Spleen (tissue), 11 donors: ENCODE data around the gene BARX2. TPM values are rescaled to one million over a fixed set of nuclear protein-coding genes. Genes with fewer than 3 reads are reported as not detected.

Experiments used
- DNase-seq: peaks from one replicate; pipeline ENCODE4 v3.0.0-alpha.2; 2020
- H3K27ac ChIP-seq, 8 donors: fragments of 200-600 bp; sonication (generic) in 7 of 8; 1 replicate in 4 of 8; 2 replicates in 4 of 8; pipeline versions ENCODE4 v1.5.0 to v1.8.0; 2016 to 2021; ENCODE audit warnings: inconsistent platforms in 4 of 8, mild to moderate bottlenecking in 4 of 8, moderate library complexity in 1 of 8
- H3K27me3 ChIP-seq, 7 donors: fragments of 200-600 bp; sonication (generic) in 6 of 7; replicated peaks in 1 of 7; 1 replicate in 4 of 7; 2 replicates in 3 of 7; pipeline versions ENCODE4 v1.5.0 to v1.8.0; 2016 to 2021; ENCODE audit warnings: inconsistent platforms in 3 of 7, mild to moderate bottlenecking in 1 of 7
- H3K36me3 ChIP-seq, 6 donors: fragments of 200-600 bp; sonication (generic) in 5 of 6; 1 replicate in 4 of 6; 2 replicates in 2 of 6; pipeline versions ENCODE4 v1.5.0 to v1.8.0; 2016 to 2021; ENCODE audit warnings: inconsistent platforms in 2 of 6
- H3K4me1 ChIP-seq, 6 donors: fragments of 200-600 bp; sonication (generic) in 5 of 6; 1 replicate in 3 of 6; 2 replicates in 3 of 6; pipeline versions ENCODE4 v1.5.0 to v1.8.0; 2016 to 2021; ENCODE audit warnings: inconsistent platforms in 3 of 6
- H3K4me3 ChIP-seq, 8 donors: fragments of 200-600 bp; sonication (generic) in 7 of 8; 1 replicate in 4 of 8; 2 replicates in 4 of 8; pipeline versions ENCODE4 v1.5.0 to v1.8.0; 2016 to 2021; ENCODE audit warnings: inconsistent platforms in 4 of 8, mild to moderate bottlenecking in 4 of 8, moderate library complexity in 2 of 8
- H3K9me3 ChIP-seq, 8 donors: fragments of 200-600 bp; sonication (generic) in 7 of 8; 1 replicate in 4 of 8; 2 replicates in 4 of 8; pipeline versions ENCODE4 v1.5.0 to v1.8.0; 2016 to 2021; ENCODE audit warnings: inconsistent platforms in 4 of 8
- POLR2A ChIP-seq, 3 donors: fragments of 450-650 bp; IDR thresholded peaks; one replicate each; pipeline ENCODE4 v1.5.1; 2017; ENCODE audit warnings: antibody characterized with exemption in 3 of 3, mild to moderate bottlenecking in 1 of 3
- POLR2AphosphoS5 ChIP-seq, 3 donors: sonication (generic); formaldehyde crosslinking; IDR thresholded peaks; one replicate each; pipeline ENCODE4 v1.5.1; 2017; ENCODE audit warnings: antibody characterized with exemption in 3 of 3
- WGBS, 5 donors: extraction: QIAGEN DNeasy Blood & Tissue Kit in 3 of 5; methylation state at CpG; one replicate each; pipeline versions ENCODE4 v1.1.5 to v1.1.7; 2013 to 2018; 5-methylcytosine and 5-hydroxymethylcytosine counted together
- intact Hi-C: fragments of 100-400 bp; cut with DNase I; formaldehyde crosslinking; loops from one replicate; pipeline ENCODE4 v1.15.0; 2023; ENCODE audit warnings: low total_unique reads
- polyA plus RNA-seq, 3 donors: library from polyadenylated mRNA; stranded (reverse); fragments of 200-250 nt; gene quantifications; one replicate each; pipeline ENCODE4 v1.2.1, GENCODE V29; 2013
- total RNA-seq, 7 donors: library from RNA; depleted of rRNA in 3 of 7; stranded (reverse); fragments of >200 nt in 3 of 7; fragmentation: NEBNext Ultra II Directional in 4 of 7; extraction: Animal tissue kit (Norgen Biotek cat#: 25700) in 4 of 7; gene quantifications; one replicate each; pipeline versions ENCODE4 v1.1.0 to v1.2.1, GENCODE V29; 2016 to 2021
- TF ChIP-seq, protein P1 (sequence below), 11 experiments: fragments of 200-600 bp in 7 of 11; fragments of 450-650 bp in 4 of 11; sonication (generic) in 4 of 11; IDR thresholded peaks in 8 of 11; conservative IDR thresholded peaks in 3 of 11; 1 replicate in 7 of 11; 2 replicates in 4 of 11; pipeline versions ENCODE4 v1.4.0 to v1.8.0; 2016 to 2021; ENCODE audit warnings: antibody characterized with exemption in 11 of 11, inconsistent platforms in 4 of 11, mild to moderate bottlenecking in 1 of 11
- donor health status: healthy with polysubstance abuse.
- donor health status: DM: no; HTN: no; CAD: no; lungs with moderate emphysema.
- donor health status: DM: no; HTN: no; CAD: no.
- donor health status: Bipolar disorder and iron deficiency.
- donor health status: healthy.
- donor health status: DM: no; HTN: no; CAD: no.
- donor health status: DM: yes; HTN: yes; CAD: no.

The BARX2 gene
- total and polyA plus RNA-seq, 10 donors: 0.03 to 0.06 (median 0.04) TPM; not detected in 7

DNA sequence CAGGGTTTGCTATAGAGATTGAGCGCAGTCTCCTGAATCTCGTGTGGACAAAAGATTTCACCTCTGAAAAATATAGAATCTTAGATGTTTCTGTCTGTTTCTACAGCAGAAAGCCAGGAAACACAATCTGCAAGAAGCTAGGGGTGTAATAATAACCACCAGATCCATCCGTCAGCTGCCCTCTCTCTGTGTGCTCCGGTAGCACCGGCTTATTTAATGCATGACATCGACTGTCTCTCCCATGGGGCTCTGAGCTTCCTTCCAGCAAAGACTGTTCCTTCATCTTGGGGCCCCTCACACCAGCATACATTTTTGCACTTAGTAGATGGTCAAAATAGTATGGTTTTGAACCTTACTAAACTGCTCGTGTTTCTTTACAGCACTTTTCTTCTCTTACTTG lies 20.2 kb downstream of the BARX2 start:
- intact Hi-C loops: no loop called here
- no peak for DNase-seq
- Histone ChIP-seq H3K27me3 (peaks cover 0 to 46% (median 0%) of the 10 kb centered on the region in 7 donors), H3K27ac (no peak overlapping the region), H3K36me3 (no peaks in the 10 kb centered on the region), H3K4me1 (no peaks in the 10 kb centered on the region), H3K9me3 (no peaks in the 10 kb centered on the region), H3K4me3 (no peak overlapping the region)
- WGBS, 5 donors: 80 to 88% (median 83%) methylated on average over 7 of the region's 7 CpGs
- TF ChIP-seq POLR2AphosphoS5 (IDR thresholded peaks at IDR 0.05) (no peak), POLR2A (IDR thresholded peaks at IDR 0.05) (no peak)
- TF ChIP-seq, protein P1, sequence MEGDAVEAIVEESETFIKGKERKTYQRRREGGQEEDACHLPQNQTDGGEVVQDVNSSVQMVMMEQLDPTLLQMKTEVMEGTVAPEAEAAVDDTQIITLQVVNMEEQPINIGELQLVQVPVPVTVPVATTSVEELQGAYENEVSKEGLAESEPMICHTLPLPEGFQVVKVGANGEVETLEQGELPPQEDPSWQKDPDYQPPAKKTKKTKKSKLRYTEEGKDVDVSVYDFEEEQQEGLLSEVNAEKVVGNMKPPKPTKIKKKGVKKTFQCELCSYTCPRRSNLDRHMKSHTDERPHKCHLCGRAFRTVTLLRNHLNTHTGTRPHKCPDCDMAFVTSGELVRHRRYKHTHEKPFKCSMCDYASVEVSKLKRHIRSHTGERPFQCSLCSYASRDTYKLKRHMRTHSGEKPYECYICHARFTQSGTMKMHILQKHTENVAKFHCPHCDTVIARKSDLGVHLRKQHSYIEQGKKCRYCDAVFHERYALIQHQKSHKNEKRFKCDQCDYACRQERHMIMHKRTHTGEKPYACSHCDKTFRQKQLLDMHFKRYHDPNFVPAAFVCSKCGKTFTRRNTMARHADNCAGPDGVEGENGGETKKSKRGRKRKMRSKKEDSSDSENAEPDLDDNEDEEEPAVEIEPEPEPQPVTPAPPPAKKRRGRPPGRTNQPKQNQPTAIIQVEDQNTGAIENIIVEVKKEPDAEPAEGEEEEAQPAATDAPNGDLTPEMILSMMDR (IDR thresholded peaks at IDR 0.05 in 8 of 11, conservative IDR thresholded peaks at IDR 0.05 in 3 of 11): no peak

DNA sequence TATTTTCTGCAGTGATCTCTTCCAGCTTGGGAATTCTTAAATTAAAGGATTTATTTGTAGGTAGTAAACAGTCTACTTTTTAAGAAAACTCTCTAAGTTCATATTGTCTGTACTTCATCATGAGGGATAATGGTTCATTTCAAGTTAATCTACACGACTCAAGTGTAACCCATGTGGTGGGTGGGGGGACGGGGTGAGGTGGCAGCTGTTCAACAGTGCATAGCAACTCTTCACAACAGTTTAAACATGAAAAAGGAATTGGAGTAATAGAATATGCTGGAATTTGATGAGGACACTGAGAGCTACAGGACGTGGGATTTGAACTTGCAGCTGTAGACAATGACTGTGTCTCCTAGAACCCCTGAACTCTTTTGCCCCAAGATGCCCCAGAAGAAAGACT lies 20.8 kb downstream of the BARX2 start:
- no peaks in the 10 kb centered on the region for H3K9me3 ChIP-seq
- intact Hi-C loops: no loop called here
- no peak for DNase-seq

DNA sequence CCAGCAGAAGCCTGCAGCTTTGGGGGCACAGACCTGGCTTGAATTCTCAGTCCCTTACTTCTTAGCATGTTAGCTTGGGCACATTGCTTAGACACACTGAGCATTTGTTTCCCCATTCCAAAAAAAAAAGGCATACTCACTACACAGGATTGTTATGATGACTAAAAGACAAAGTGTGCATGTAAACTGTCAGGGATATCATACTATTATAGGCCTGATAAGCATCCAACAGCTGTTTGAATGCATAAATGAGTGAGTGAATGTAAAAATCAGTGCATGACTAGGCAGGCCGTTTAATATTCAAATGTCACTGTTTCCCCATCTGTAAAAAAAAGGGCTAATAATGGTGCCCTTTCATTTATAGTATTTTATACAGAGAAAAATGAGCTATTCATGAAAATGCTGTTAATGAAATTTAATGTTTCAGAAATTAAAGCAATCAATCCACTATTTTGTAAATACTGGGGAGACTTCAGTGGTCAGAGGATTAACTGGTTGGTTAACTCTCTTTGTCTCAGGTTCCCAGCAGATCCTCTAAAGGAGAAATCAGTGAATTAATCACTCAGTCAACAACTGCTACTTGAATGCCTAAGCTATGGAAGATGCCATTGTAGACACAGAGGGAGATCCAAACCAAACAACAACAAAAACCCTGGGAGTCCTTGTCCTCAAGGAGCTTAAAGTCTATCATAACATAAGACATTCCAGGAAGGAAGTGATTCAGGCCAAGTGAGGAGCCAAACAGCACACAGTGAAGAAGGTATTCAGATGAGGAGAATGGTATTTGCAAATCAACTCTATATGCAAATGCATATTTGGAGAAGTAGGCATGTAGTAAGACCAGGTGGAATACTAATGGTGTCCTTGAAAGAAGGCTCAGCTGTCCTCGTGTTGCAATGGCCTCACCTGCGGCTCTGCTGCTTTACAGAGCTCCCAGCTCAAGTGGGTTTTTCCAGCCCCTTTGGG lies 26.8 kb downstream of the BARX2 start:
- intact Hi-C loops: no loop called here
- WGBS, 5 donors: 75 to 92% (median 80%) methylated on average over 3 of the region's 3 CpGs

More for the DNA sequence above, 20.8 kb downstream of the BARX2 start:
- Histone ChIP-seq H3K36me3 (no peaks in the 10 kb centered on the region), H3K27ac (no peak overlapping the region), H3K27me3 (peaks cover 0 to 41% (median 0%) of the 10 kb centered on the region in 7 donors), H3K4me3 (no peak overlapping the region), H3K4me1 (no peaks in the 10 kb centered on the region)
- WGBS, 5 donors: 46 to 79% (median 62%) methylated on average over 3 of the region's 3 CpGs
- TF ChIP-seq POLR2A (IDR thresholded peaks at IDR 0.05) (no peak), POLR2AphosphoS5 (IDR thresholded peaks at IDR 0.05) (no peak)
- TF ChIP-seq, protein P1 (IDR thresholded peaks at IDR 0.05 in 8 of 11, conservative IDR thresholded peaks at IDR 0.05 in 3 of 11): no peak

More for the DNA sequence above, 26.8 kb downstream of the BARX2 start:
- Histone ChIP-seq H3K27me3 (peaks cover 0 to 23% (median 0%) of the 10 kb centered on the region in 7 donors), H3K4me3 (no peak overlapping the region), H3K4me1 (no peaks in the 10 kb centered on the region), H3K36me3 (no peaks in the 10 kb centered on the region), H3K9me3 (no peaks in the 10 kb centered on the region), H3K27ac (no peak overlapping the region)
- DNase-seq: no peak
- TF ChIP-seq, protein P1 (IDR thresholded peaks at IDR 0.05 in 8 of 11, conservative IDR thresholded peaks at IDR 0.05 in 3 of 11): no peak
- TF ChIP-seq POLR2AphosphoS5 (IDR thresholded peaks at IDR 0.05): no peak
- TF ChIP-seq POLR2A (IDR thresholded peaks at IDR 0.05): no peak
